TTC549 (cell line): ENCODE data around the gene RAB31.
"Not testable (repeated sequence)": the region's sequence is repeated elsewhere in the genome, so short reads cannot be mapped to it uniquely, and the experiment has no call there.

Experiments
- FAIRE-seq: peaks from 2 replicates; lab custom pipeline; 2012; peaks lifted over from hg19 to GRCh38; lab: Jason Lieb, UNC

RAB31 gene

GRCh38 chr18:9762526-9762925, 54.4 kb downstream of the RAB31 start:
- FAIRE-seq, result no peak

- FAIRE-seq, result no peak
Observed at GRCh38 chr18:9763157-9763556, 55.1 kb downstream of the RAB31 start.

GRCh38 chr18:9764011-9764481, 55.9 kb downstream of the RAB31 start:
- no peak for FAIRE-seq

- no peak for FAIRE-seq
Observed at GRCh38 chr18:9765501-9765900, 57.4 kb downstream of the RAB31 start.

DNA sequence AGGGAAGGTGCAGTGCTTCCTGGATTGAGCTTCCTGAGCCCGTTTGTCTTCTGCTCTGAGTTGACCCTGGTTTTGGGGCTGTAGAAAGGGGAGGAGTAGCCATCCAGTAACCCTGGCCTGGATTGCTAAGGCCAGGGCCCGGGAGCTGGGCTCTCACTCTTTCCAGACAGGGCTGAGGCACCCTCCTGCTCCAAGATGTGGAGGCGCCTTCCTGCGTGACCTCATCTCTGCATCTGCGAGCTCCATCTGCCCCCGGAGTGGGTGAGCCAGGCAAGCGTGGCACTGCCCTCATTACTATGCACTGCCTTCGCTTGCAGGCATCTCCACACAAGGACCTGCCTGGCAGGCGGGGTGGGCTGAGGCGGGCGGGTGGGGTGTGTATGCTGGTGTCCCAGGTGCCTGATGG, 58.0 kb downstream of the RAB31 start:
- FAIRE-seq, result no peak

DNA sequence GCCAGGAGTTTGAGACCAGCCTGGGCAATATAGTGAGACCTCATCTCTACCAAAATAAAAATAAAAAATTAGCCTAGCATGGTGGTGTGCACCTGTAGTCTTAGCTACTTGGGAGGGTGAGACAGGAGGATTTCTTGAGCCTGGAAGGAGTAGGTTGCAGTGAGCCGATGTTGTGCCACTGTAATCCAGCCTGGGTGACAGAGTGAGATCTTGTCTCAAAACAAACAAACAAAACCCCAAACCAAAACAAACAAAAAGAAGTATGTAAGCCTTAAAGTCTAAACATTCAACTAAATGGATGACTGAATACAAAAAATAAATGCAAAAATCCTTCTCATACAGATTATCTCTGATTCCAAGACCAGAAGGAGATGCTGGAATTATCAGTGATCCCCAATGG, 58.6 kb downstream of the RAB31 start:
- FAIRE-seq, result no peak

- not testable (repeated sequence) for FAIRE-seq
Observed at GRCh38 chr18:9768071-9768691, 60.1 kb downstream of the RAB31 start.

DNA sequence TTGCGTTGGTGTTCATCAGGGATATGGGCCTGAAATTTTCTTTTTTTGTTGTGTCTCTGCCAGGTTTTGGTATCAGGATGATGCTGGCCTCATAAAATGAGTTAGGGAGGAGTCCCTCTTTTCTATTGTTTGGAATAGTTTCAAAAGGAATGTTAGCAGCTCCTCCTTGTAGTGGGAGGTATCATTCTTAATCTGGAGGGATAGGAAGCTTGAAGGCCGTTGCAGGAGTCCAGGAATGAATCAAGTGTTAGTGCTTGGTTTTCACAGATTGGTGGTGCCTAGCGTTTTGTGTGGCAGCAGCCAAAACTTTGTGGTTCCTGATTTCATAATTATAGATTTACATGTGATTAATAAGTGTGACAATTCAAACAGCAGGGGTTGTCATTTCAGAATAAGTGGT, 62.0 kb downstream of the RAB31 start:
- FAIRE-seq, result not testable (repeated sequence)

- FAIRE-seq, result no peak
Observed at GRCh38 chr18:9771261-9771976, 63.3 kb downstream of the RAB31 start.

DNA sequence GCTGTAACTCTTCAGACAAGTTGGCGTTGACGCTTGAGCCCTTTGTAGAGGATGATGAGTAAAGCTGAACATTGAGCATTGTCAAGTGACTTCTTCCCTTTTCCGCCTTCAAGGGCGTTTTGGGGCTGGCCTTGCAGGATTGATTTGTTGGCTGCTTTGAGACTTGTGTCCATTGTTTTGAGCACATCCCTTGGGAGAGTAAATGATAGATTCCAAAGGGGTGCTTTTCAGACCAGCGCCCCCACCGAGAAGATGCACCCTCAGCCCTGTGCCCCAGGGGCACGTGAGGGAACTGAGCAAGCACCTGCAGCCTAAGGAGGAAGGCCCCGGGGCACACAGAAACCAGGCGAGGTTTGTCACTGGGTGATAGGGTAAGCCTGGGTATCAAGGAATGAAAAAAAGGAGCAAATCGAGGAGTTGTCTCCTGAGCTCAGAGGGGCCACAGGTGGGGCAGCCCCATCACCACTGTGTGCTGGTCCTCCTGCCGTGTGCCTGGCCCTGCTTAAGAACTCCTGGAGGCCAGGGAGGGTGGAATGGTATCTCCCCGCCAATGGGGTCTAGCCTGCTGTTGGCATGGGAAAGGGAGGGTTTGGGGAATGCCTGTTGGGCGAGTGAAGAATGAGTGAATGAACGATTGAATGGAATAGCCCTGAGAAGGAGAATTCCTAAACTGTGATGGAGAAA, 64.0 kb downstream of the RAB31 start:
- no peak for FAIRE-seq

DNA sequence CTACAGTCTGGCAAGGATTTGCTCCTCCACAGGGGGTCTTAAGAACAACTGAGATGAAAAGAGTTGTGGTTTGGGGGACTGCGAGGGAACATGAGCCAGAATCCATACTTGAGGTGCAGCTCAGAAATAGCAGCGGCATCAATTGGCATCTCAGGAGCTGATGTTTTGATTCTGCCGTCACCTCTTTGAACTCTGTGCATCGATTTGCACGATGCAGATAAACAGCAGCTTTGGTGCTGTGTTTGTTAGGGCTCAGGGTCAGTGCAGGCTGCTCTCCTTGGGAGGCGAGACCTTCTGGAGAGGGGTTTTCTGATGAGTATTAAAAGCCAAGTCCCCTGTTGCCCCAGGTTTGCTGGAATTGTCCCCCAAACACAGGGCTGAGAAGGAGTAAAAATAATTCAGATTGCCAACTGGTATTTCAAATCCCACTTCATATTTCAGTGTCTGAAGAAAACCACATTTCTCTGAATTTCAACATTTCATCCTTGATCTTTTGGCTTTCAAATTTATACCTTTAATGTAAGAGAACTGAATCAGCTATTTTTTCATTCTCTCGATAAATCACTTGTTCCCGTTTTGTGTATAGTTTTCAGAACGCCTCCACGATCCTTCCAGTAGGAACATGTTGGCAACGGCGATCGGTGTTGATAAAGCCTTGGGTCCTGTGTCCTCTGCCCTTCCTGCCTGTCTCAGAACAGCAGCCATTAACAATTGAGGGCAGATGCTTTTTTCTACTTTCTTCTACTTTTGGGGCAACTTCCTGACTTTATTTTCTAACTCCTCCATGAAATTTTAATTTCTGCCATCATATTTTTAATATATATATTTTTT, 65.0 kb downstream of the RAB31 start:
- FAIRE-seq, result no peak

DNA sequence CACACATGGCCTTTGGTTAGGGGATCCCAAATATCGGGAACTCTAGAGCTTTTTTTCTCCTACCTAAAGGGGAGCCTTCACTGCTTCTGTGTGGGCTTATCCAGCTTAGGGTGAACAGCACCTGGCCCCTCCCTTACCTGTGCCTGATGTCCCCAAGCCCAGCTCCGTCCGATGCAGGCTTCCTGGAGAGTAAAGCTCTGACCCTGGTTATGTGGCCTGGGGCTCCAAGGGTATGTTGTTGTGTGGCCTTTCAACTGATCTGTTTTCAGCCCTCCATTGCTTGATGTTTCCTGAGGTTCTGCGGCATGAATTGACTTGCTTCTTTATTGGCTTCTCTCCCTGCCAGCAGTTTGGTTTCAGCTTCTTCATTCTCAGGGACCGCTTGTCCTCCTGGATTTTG, 66.0 kb downstream of the RAB31 start:
- FAIRE-seq, result no peak

DNA sequence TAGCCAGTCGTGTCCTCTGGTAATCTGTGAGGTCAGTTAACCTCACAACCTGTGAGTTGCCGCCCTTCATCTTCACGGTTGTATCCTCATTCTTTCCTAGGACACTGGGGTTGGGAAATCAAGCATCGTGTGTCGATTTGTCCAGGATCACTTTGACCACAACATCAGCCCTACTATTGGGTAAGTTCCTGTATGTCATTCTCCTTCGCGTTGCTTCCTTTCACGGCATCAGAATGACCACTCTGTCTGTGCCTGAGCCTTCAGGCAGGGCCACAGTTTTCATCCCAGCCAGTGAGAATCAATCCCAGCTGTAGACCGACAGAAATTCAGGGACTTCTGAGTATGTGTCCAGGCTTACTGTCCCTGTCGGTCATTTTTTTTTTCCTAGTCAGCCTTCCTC, 67.1 kb downstream of the RAB31 start:
- no peak for FAIRE-seq

DNA sequence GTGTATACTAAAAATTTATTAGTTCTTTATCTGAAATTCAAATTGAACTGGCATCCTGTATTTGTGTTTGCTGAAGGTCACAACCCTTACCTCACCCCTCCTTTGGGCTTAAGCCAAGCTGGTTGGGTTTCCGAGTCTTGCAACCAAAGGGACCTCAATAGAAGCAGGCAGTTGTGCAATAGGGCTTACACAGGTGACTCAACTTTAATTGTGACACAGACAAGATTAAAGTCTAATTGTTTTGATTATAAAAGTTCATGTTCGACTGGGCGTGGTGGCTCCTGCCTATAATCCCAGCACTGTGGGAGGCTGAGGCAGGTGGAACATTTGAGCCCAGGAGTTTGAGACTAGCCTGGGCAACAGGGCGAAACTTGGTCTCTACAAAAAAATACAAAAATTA, 71.5 kb downstream of the RAB31 start:
- no peak for FAIRE-seq

- FAIRE-seq, result no peak
Observed at GRCh38 chr18:9782073-9782857, 74.2 kb downstream of the RAB31 start.

DNA sequence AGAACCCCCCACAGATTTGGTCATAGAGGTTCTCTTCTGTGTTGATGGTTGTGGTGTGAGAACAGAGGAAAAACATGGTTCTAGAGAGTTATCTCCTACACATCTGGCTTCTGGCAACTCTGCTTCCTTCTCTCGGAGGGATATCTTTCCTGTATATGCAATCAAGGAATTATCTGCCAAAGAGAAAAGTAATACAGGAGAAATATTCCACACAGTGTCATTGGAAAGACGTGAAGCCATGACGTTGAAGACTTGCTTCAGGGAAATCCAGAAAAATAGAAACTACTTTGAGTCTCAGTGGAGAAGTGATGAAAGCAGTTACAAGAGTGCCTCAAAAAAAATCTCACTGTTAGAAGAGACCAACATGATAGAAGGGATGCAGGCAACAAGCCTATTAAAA, 78.5 kb downstream of the RAB31 start:
- FAIRE-seq, result no peak

DNA sequence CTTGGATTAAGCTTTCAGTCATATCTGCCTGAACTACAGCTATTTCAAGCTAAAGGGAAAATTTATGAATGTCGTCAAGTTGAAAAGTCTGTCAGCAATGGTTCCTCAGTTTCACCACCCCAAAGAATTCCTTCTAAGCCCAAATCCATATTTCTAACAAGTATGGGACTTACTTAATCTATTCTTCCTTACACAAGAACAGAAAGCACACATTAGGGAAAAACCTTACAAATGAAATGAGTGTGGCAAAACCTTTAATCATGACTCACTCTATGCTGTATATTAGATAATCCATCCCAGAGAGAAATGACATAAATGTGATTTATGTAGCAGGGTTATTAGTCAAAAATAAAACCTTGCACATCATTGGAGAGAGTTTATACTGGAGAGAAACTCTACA, 78.9 kb downstream of the RAB31 start:
- no peak for FAIRE-seq

DNA sequence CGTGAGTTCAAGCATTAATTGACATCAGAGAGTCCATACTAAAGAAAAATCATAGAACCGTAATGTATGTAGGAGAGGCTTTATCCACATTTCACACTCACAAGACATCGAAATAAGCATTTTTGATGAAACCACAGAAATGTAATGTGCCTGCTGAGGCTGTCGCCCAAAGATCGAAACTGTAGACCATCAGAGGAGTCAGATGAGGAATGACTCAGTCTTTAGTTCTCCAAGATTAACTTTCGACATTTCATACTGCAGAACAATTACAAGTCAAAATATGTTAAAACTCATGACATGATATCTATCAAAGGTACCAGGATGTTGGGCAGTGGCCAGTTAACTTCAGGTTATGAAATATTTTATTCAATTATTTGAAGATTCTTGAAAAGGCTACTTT, 79.6 kb downstream of the RAB31 start:
- no peak for FAIRE-seq

DNA sequence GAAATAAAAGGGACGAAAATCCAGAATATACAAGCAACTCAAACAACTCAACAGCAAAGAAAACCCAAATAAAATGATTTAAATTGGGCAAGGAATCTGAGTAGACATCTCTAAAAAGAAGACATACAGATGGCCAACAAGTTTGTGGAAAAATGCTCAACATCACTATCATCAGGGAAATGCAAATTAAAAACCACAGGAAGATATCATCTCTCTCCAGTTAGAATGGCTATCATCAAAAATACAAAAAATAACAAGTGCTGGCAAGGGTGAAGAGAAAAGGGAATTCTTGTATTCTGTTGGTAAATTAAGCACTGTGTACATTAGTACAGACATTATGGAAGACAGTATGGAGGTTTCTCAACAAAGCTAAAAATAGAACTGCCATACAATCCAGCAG, 80.0 kb downstream of the RAB31 start:
- no peak for FAIRE-seq

- FAIRE-seq, result no peak
Observed at GRCh38 chr18:9788860-9789259, 80.8 kb downstream of the RAB31 start.

DNA sequence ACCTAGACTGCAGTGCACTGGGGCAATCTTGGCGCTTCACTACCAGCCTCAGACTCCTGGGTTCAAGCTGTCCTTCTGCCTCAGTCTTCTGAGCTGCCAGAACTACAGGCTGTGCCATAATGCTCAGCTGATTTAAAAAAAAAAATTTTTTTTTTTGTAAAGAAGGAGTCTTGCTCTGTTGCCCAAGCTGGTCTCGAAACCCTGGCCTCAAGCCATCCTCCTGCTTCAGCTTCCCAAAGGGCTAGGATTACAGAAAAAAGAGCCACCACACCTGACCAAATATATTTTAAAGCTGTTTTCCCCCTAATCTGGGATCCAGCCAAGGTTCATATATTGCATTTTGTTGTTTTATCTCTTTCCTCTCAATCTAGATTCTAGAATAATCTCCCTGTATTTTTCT, 82.2 kb downstream of the RAB31 start:
- no peak for FAIRE-seq

GRCh38 chr18:9791991-9792390, 83.9 kb downstream of the RAB31 start:
- FAIRE-seq, result no peak
